GM19395 (cell line): ENCODE measurements around the gene SMAD5.

Experiments
- ATAC-seq: cut with Tn5 transposase; IDR thresholded peaks from one replicate; pipeline ENCODE4 v1.9.1; 2021; ENCODE audit warnings: mild to moderate bottlenecking, moderate library complexity; ENCODE audit not compliant: unreplicated experiment

SMAD5 gene

GRCh38 chr5:136213919-136214493 lies 81.4 kb downstream of the SMAD5 start:
- no peak for ATAC-seq

GRCh38 chr5:136215812-136216211 lies 83.2 kb downstream of the SMAD5 start:
- ATAC-seq = no peak

GRCh38 chr5:136216230-136216629 lies 83.6 kb downstream of the SMAD5 start:
- ATAC-seq = no peak

GRCh38 chr5:136221340-136221739 lies 88.7 kb downstream of the SMAD5 start:
- ATAC-seq = no peak

GRCh38 chr5:136222580-136223235 lies 90.1 kb downstream of the SMAD5 start:
- ATAC-seq = no peak

- ATAC-seq = no peak
Measured at GRCh38 chr5:136225796-136226195, 93.2 kb downstream of the SMAD5 start.

GRCh38 chr5:136226401-136226800 lies 93.8 kb downstream of the SMAD5 start:
- no peak for ATAC-seq

- ATAC-seq = no peak
Measured at GRCh38 chr5:136228136-136228757, 95.6 kb downstream of the SMAD5 start.

- no peak for ATAC-seq
Measured at GRCh38 chr5:136230176-136230575, 97.5 kb downstream of the SMAD5 start.

GRCh38 chr5:136232316-136232715 lies 99.7 kb downstream of the SMAD5 start:
- no peak for ATAC-seq
